Suprapubic skin (tissue), 4 donors: ENCODE measurements around the gene SLC29A2. TPM values are rescaled to one million over a fixed set of nuclear protein-coding genes. Genes with fewer than 3 reads are reported as not detected.

ENCODE experiments used
- DNase-seq, 2 donors: peaks; one replicate each; pipeline ENCODE4 v3.0.0-alpha.2; 2019; ENCODE audit warnings: low spot score in 2 of 2
- H3K27ac ChIP-seq: fragments of 200-600 bp; sonication (generic); one replicate; pipeline ENCODE4 v1.5.1; 2019
- H3K27me3 ChIP-seq: fragments of 200-600 bp; sonication (generic); one replicate; pipeline ENCODE4 v1.5.1; 2019
- H3K36me3 ChIP-seq: fragments of 200-600 bp; sonication (generic); one replicate; pipeline ENCODE4 v1.5.1; 2019
- H3K4me1 ChIP-seq: fragments of 200-600 bp; sonication (generic); one replicate; pipeline ENCODE4 v1.5.1; 2019
- H3K4me3 ChIP-seq: fragments of 200-600 bp; sonication (generic); one replicate; pipeline ENCODE4 v1.5.1; 2019; ENCODE audit warnings: mild to moderate bottlenecking
- H3K9me3 ChIP-seq: fragments of 200-600 bp; sonication (generic); one replicate; pipeline ENCODE4 v1.5.1; 2019
- CTCF ChIP-seq, 2 donors: fragments of 200-600 bp in 1 of 2; fragments of 450-650 bp in 1 of 2; sonication (generic) in 1 of 2; IDR thresholded peaks; one replicate each; pipeline ENCODE4 v1.5.1; 2016 to 2019; ENCODE audit warnings: antibody characterized with exemption in 2 of 2, mild to moderate bottlenecking in 1 of 2, moderate library complexity in 1 of 2
- EP300 ChIP-seq: sonication (generic); formaldehyde crosslinking; IDR thresholded peaks from one replicate; pipeline ENCODE4 v1.6.1; 2017; ENCODE audit warnings: antibody characterized with exemption
- POLR2A ChIP-seq, 2 donors: fragments of 450-650 bp; IDR thresholded peaks; one replicate each; pipeline ENCODE4 v1.6.1; 2017; ENCODE audit warnings: antibody characterized with exemption in 2 of 2, mild to moderate bottlenecking in 2 of 2, moderate library complexity in 2 of 2
- POLR2AphosphoS5 ChIP-seq, 3 donors: sonication (generic); formaldehyde crosslinking; IDR thresholded peaks; one replicate each; pipeline ENCODE4 v1.6.1; 2017; ENCODE audit warnings: antibody characterized with exemption in 3 of 3
- WGBS: methylation state at CpG from one replicate; pipeline ENCODE4 v1.1.5; 2018; 5-methylcytosine and 5-hydroxymethylcytosine counted together
- total RNA-seq, 4 donors: library from RNA; depleted of rRNA; stranded (reverse); fragments of >200 nt; gene quantifications; one replicate each; pipeline ENCODE4 v1.1.0, GENCODE V29; 2016

SLC29A2 gene
- total RNA-seq, 4 donors from 2014 or later, result 2.2 to 4.7 (median 3.9) TPM

DNA sequence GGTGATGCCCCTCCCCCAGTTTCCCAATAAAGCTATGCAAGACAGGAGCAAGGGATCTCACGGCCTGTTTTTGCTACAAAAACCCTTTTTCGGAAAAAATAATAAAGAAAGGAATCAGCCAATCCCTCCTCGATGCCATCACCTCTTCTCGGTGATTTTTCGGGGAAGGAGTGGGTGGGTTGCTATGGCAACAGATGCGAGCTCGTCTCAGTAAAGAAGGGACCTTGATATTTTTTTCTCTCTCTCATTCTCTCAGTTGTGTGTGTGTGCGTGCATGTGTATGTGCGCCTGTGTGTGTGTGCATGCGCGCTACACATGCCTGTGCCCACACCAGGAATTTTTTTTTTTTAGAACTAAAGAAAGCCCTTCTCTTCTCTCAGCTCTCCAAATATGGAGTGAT, 45.4 kb upstream of the SLC29A2 start:
- peaks cover 55% of the 10 kb centered on the region for H3K27me3 ChIP-seq
- TF ChIP-seq EP300 (no peak), CTCF (IDR thresholded peaks at IDR 0.05) (no peak), POLR2A (IDR thresholded peaks at IDR 0.05) (no peak), POLR2AphosphoS5 (IDR thresholded peaks at IDR 0.05) (no peak)
- H3K4me3 ChIP-seq, result no peak overlapping the region
- H3K4me1 ChIP-seq, result peaks cover 14% of the 10 kb centered on the region
- DNase-seq, result no peak
- WGBS, result 75% methylated on average over 11 of the region's 11 CpGs
- no peaks in the 10 kb centered on the region for H3K36me3 ChIP-seq
- no peaks in the 10 kb centered on the region for H3K9me3 ChIP-seq
- no peak overlapping the region for H3K27ac ChIP-seq

DNA sequence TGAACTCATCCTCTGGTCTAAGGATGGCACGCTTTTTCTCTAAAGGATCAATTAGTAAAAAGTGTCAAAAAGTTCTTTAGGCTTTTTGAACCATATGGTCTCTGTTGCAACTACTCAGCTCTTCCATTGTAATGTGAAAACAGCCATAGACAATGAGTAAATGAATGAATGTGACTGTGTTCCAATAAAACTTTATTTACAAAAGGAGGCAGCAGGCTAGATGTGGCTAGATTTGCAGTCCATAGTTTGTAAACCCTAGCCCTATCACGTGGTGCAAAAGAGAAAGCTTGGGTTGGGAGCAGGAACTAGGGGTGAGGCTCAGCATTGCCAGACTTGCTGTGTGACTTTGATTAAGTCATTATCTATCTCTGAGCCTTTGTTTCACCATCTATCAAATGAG, 43.9 kb upstream of the SLC29A2 start:
- no peaks in the 10 kb centered on the region for H3K9me3 ChIP-seq

DNA sequence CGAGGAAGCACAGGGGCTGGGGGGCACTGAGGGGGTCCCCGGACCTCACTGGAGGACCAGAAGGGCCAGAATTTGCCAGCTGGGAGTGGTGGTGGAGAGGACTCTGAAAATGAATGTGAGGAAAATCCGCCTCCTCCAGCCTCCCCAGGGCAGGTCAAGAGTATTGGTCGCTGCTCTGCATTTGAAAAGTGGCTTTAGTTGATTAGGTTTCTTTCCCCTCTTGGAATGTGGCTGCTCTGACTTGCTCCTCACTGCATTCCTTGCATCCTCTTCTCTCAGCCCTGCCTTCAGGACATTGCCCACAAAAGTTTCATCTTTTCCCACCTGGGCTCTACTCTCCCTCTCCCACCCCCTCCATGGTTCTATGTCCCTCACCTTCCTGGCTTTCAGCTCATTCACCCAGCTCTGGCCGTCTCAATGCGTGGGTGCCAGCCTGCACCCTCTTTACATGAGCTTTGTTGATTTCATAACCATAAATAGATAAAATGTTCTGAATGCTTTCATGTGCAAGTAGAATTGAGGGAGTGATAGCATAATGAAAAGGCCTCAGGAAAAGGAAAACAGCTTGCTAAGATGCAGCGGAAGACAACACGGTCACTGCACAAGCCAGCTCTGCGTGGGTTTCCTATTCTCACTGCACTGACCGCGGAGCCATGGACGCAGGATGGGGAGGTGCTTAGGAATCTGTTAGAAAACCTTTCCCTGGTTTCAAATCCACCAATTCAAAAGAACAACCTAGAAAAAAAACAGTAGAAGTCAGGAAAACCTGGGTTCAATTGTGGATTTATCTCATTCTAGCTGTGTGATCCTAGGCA, 42.8 kb upstream of the SLC29A2 start:
- 56% methylated on average over 12 of the region's 12 CpGs for WGBS
- peaks cover under 1% of the 10 kb centered on the region for H3K4me1 ChIP-seq
- no peak for TF ChIP-seq POLR2AphosphoS5 (IDR thresholded peaks at IDR 0.05)
- no peak for TF ChIP-seq EP300
- no peak for TF ChIP-seq POLR2A (IDR thresholded peaks at IDR 0.05)
- no peak for TF ChIP-seq CTCF (IDR thresholded peaks at IDR 0.05)

More for the DNA sequence above, 43.9 kb upstream of the SLC29A2 start:
- Histone ChIP-seq H3K36me3 (no peaks in the 10 kb centered on the region), H3K4me1 (peaks cover 4% of the 10 kb centered on the region), H3K27me3 (peaks cover 65% of the 10 kb centered on the region), H3K27ac (no peak overlapping the region), H3K4me3 (no peak overlapping the region)
- TF ChIP-seq POLR2A (IDR thresholded peaks at IDR 0.05) (no peak), POLR2AphosphoS5 (IDR thresholded peaks at IDR 0.05) (no peak), EP300 (no peak), CTCF (IDR thresholded peaks at IDR 0.05) (no peak)
- no peak for DNase-seq
- WGBS, result 60% methylated on average over 2 of the region's 2 CpGs

DNA sequence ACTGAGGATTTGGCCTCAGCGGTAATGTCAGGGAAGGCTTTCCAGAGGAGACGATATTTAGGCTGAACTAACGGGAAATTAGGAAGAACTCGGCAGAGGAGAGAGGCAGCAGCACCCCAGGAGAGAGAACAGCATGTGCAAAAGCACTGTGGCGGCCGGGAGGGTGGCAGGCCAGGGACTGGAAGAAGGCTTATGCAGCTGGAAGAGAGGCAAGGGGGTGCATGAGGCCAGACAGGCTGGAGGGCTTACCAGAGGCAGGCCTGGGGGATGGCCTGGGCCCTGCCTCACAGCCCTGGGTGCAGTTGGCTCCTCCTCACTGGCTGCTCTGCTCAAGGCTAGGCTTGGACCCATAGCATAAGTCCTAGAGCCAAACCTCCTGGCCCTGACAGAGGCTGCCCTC, 41.6 kb upstream of the SLC29A2 start:
- no peak overlapping the region for H3K27ac ChIP-seq
- WGBS, result 79% methylated on average over 6 of the region's 6 CpGs
- no peak overlapping the region for H3K4me3 ChIP-seq
- no peaks in the 10 kb centered on the region for H3K9me3 ChIP-seq
- DNase-seq, result no peak
- H3K4me1 ChIP-seq, result peaks cover 12% of the 10 kb centered on the region
- H3K36me3 ChIP-seq, result no peaks in the 10 kb centered on the region
- TF ChIP-seq EP300, result no peak
- TF ChIP-seq POLR2AphosphoS5 (IDR thresholded peaks at IDR 0.05), result no peak
- TF ChIP-seq CTCF (IDR thresholded peaks at IDR 0.05), result no peak
- no peak for TF ChIP-seq POLR2A (IDR thresholded peaks at IDR 0.05)
- peaks cover 68% of the 10 kb centered on the region for H3K27me3 ChIP-seq

More for the DNA sequence above, 42.8 kb upstream of the SLC29A2 start:
- Histone ChIP-seq H3K27ac (no peak overlapping the region), H3K9me3 (no peaks in the 10 kb centered on the region), H3K27me3 (peaks cover 64% of the 10 kb centered on the region), H3K36me3 (no peaks in the 10 kb centered on the region), H3K4me3 (no peak overlapping the region)
- no peak for DNase-seq

DNA sequence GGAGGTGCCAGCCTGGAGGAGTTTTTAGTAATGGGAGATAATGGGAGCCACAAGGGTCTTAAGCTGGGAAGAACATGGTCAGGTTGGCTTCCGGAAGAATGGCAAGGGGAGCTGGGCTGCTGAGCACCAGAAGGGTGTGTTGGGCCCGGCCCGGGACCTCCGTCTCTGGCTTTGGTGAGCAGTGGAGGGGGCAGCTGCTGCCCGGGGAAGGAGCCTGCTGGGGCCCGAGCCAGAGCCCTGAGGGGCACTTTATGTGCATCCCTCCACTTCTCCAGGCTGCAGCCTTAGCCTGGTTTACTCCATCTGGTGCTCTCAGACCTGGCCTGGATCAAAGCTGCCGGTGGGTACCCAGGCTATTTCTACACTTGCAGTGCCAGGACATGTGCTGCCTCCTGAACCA, 40.5 kb upstream of the SLC29A2 start:
- Histone ChIP-seq H3K27me3 (peaks cover 67% of the 10 kb centered on the region), H3K4me1 (peaks cover 12% of the 10 kb centered on the region), H3K9me3 (no peaks in the 10 kb centered on the region), H3K36me3 (no peaks in the 10 kb centered on the region), H3K27ac (no peak overlapping the region), H3K4me3 (no peak overlapping the region)
- 69% methylated on average over 6 of the region's 7 CpGs for WGBS
- no peak for DNase-seq
- no peak for TF ChIP-seq CTCF (IDR thresholded peaks at IDR 0.05)
- no peak for TF ChIP-seq POLR2A (IDR thresholded peaks at IDR 0.05)
- TF ChIP-seq POLR2AphosphoS5 (IDR thresholded peaks at IDR 0.05), result no peak
- TF ChIP-seq EP300, result no peak
